Psoas muscle (tissue), 8 donors: Measurements from ENCODE around the gene GREB1L. TPM values are rescaled to one million over a fixed set of nuclear protein-coding genes. Genes with fewer than 3 reads are reported as not detected.
A peak's percentile ranks its signal among the peaks of the same experiment; 100 is the strongest.

Source experiments
- ATAC-seq, 4 donors: fragments of 200-7000 bp; cut with Tn5 transposase; one replicate each; pipeline ENCODE4 v1.9.1; 2020; ENCODE audit warnings: moderate library complexity in 3 of 4, mild to moderate bottlenecking in 2 of 4
- DNase-seq, 2 donors: peaks; one replicate each; pipeline ENCODE4 v3.0.0-alpha.2; 2020
- H3K27ac ChIP-seq: fragments of 200-600 bp; one replicate; pipeline ENCODE4 v1.8.0; 2022
- H3K27me3 ChIP-seq, 3 donors: fragments of 200-600 bp in 1 of 3; one replicate each; pipeline versions ENCODE4 v1.6.1 to v1.8.0; 2013 to 2022; ENCODE audit warnings: low read length in 2 of 3, mild to moderate bottlenecking in 2 of 3, moderate library complexity in 1 of 3; ENCODE audit not compliant: insufficient read depth in 3 of 3
- H3K36me3 ChIP-seq, 2 donors: fragments of 200-600 bp in 1 of 2; one replicate each; pipeline versions ENCODE4 v1.6.1 to v1.8.0; 2013 to 2022; ENCODE audit warnings: low read depth in 1 of 2, mild to moderate bottlenecking in 1 of 2, moderate library complexity in 1 of 2; ENCODE audit not compliant: insufficient read depth in 1 of 2
- H3K4me1 ChIP-seq: fragments of 200-600 bp; one replicate; pipeline ENCODE4 v1.8.0; 2022
- H3K4me3 ChIP-seq: fragments of 200-600 bp; one replicate; pipeline ENCODE4 v1.8.0; 2022; ENCODE audit warnings: mild to moderate bottlenecking
- H3K9me3 ChIP-seq: fragments of 200-600 bp; one replicate; pipeline ENCODE4 v1.8.0; 2022
- CTCF ChIP-seq: fragments of 200-600 bp; IDR thresholded peaks from one replicate; pipeline ENCODE4 v1.8.0; 2022; ENCODE audit warnings: antibody characterized with exemption
- WGBS, 3 donors: extraction: QIAGEN DNeasy Blood & Tissue Kit; methylation state at CpG; one replicate each; pipeline versions ENCODE4 v1.1.6 to v1.1.7; 2013; 5-methylcytosine and 5-hydroxymethylcytosine counted together
- intact Hi-C, 2 donors: fragments of 100-400 bp; cut with DNase I; formaldehyde crosslinking; loops; one replicate each; pipeline versions ENCODE4 v1.11.0 to v1.14.2; 2022
- polyA plus RNA-seq, 3 donors: library from polyadenylated mRNA; stranded (reverse); fragments of 200-250 nt; gene quantifications; one replicate each; pipeline ENCODE4 v1.2.3, GENCODE V29; 2013
- total RNA-seq, 4 donors: library from RNA; stranded (reverse); fragmentation: NEBNext Ultra II Directional in 2 of 4; extraction: Animal tissue kit (Norgen Biotek cat#: 25700) in 2 of 4; gene quantifications; one replicate each; pipeline versions ENCODE4 v1.2.1 to v1.2.4, GENCODE V29; 2021 to 2023
- donor health status: healthy with polysubstance abuse.
- donor health status: DM: no; HTN: no; CAD: no; lungs with moderate emphysema.
- donor health status: Bipolar disorder and iron deficiency.
- donor health status: healthy.
- donor health status: DM: yes; HTN: yes; CAD: no.
- donor health status: DM: no; HTN: no; CAD: no.
- donor health status: DM: no; HTN: no; CAD: no.
- donor health status: DM: yes; HTN: yes; CAD: no.

Gene GREB1L
- total and polyA plus RNA-seq, 7 donors, result 0.59 to 11.3 (median 8.9) TPM

DNA sequence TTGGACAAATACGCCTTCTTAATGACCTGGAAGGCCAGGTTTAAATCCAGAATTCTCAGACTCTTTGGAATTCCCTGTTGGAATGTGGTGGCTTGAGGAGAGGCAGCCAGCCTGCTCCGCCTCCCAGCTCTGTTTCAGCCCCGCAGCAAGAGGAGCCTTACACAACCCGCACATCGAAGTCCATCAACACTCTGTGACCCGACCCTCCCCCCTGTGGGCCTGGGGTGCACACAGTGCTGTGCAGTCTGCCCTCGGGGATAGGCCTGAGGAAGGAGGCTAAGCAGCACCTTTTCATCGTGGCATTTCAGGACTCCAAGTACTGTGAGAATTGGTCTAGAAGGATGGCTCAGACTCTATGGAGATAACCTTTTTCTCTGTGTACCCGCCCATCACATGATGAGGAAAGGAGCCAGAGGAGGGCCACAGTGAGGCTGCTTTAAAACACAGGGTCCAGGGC lies 73.7 kb downstream of the GREB1L start:
- WGBS, 3 donors, result 42 to 44% (median 43%) methylated on average over 9 of the region's 9 CpGs
- DNase-seq (no peak), ATAC-seq (peak in 1 of 4 donors; percentile 54)
- TF ChIP-seq CTCF, result no peak
- H3K27me3 ChIP-seq, result peaks cover 0 to 1% (median 0%) of the 10 kb centered on the region in 3 donors
- H3K4me1 ChIP-seq, result no peaks in the 10 kb centered on the region
- H3K36me3 ChIP-seq, result no peaks in the 10 kb centered on the region
- intact Hi-C loops, result loop anchor here (10.0 kb wide), 2 partner anchors 49 to 101 kb away; no protein-coding TSS in a partner anchor
- H3K4me3 ChIP-seq, result no peak overlapping the region
- H3K9me3 ChIP-seq, result no peaks in the 10 kb centered on the region
- no peak overlapping the region for H3K27ac ChIP-seq

- no peaks in the 10 kb centered on the region for H3K4me1 ChIP-seq
- ATAC-seq (no peak), DNase-seq (no peak)
- H3K4me3 ChIP-seq, result no peak overlapping the region
- H3K27me3 ChIP-seq, result peaks cover 0 to 1% (median 0%) of the 10 kb centered on the region in 3 donors
- H3K9me3 ChIP-seq, result no peaks in the 10 kb centered on the region
- H3K36me3 ChIP-seq, result no peaks in the 10 kb centered on the region
- intact Hi-C loops, result loop anchor here (10.0 kb wide), 2 partner anchors 49 to 101 kb away; no protein-coding TSS in a partner anchor
- 77 to 93% (median 83%) methylated on average over 1 of the region's 1 CpG for WGBS, 3 donors
- no peak overlapping the region for H3K27ac ChIP-seq
- TF ChIP-seq CTCF, result no peak
These were observed 74.3 kb downstream of the GREB1L start for GRCh38 chr18:21316296-21316695.

GRCh38 chr18:21321711-21322110 lies 79.7 kb downstream of the GREB1L start:
- intact Hi-C loops, result no loop called here
- Histone ChIP-seq H3K27ac (no peak overlapping the region), H3K27me3 (no peaks in the 10 kb centered on the region), H3K36me3 (no peaks in the 10 kb centered on the region), H3K4me1 (no peaks in the 10 kb centered on the region), H3K4me3 (no peak overlapping the region), H3K9me3 (no peaks in the 10 kb centered on the region)
- WGBS, 3 donors, result 75 to 78% (median 78%) methylated on average over 3 of the region's 3 CpGs
- ATAC-seq (no peak), DNase-seq (no peak)
- TF ChIP-seq CTCF, result no peak

DNA sequence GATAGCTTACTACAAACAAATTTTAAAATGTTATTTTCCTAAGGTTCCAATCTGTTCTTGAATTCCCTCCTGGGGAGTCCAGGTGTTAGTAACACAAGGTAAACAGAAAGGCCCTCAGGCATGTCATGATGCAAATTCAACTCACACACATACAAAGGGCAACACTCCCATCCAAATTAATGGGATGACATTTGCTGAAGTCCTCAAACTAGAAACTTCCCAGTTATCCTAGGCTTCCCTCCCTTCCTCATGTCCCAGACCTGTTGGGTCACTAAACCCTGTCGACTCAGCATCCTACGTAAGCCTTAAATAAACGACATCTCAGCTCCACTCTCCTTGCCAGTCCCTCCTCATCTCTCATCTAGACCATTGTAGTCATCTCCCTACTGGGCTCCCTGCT lies 85.1 kb downstream of the GREB1L start:
- TF ChIP-seq CTCF, result no peak
- Histone ChIP-seq H3K4me1 (no peaks in the 10 kb centered on the region), H3K36me3 (no peaks in the 10 kb centered on the region), H3K9me3 (no peaks in the 10 kb centered on the region), H3K27ac (no peak overlapping the region), H3K27me3 (no peaks in the 10 kb centered on the region), H3K4me3 (no peak overlapping the region)
- DNase-seq (no peak), ATAC-seq (no peak)
- 44 to 60% (median 54%) methylated on average over 3 of the region's 3 CpGs for WGBS, 3 donors
- intact Hi-C loops, result no loop called here
